Activated CD4-positive, alpha-beta T cell treated with anti-CD3 and anti-CD28 coated beads for 36 hours (primary cell): ENCODE data around the gene SCAF8. TPM values are rescaled to one million over a fixed set of nuclear protein-coding genes. Genes with fewer than 3 reads are reported as not detected.
A peak's percentile ranks its signal among the peaks of the same experiment; 100 is the strongest.

Experiments used
- ATAC-seq: fragments of 200-7000 bp; cut with Tn5 transposase; one replicate; pipeline ENCODE4 v1.10.0; 2021; ENCODE audit warnings: mild to moderate bottlenecking, moderate library complexity
- CTCF ChIA-PET: fragments of 350-600 bp; sonication (Branson Sonifier 250); formaldehyde crosslinking; loops from one replicate; lab custom pipeline; 2021; ENCODE audit warnings: antibody characterized with exemption; lab: Charles Lee
- POLR2A ChIA-PET: fragments of 350-600 bp; sonication (Branson Sonifier 250); formaldehyde crosslinking; loops from one replicate; lab custom pipeline; 2021; ENCODE audit warnings: antibody characterized with exemption, inconsistent platforms; lab: Charles Lee
- DNase-seq: peaks from one replicate; pipeline ENCODE4 v3.0.0-alpha.2; 2020
- H3K27ac Mint-ChIP-seq: one replicate; pipeline ENCODE4 v1.8.0; 2021; ENCODE audit warnings: mixed read lengths
- H3K27me3 Mint-ChIP-seq: one replicate; pipeline ENCODE4 v1.8.0; 2021; ENCODE audit warnings: mixed read lengths
- H3K36me3 Mint-ChIP-seq: one replicate; pipeline ENCODE4 v1.8.0; 2021; ENCODE audit warnings: low read depth, mixed read lengths
- H3K4me1 Mint-ChIP-seq: one replicate; pipeline ENCODE4 v1.8.0; 2021; ENCODE audit warnings: mixed read lengths
- H3K4me3 Mint-ChIP-seq: one replicate; pipeline ENCODE4 v1.8.0; 2021; ENCODE audit warnings: mild to moderate bottlenecking, moderate library complexity, mixed read lengths
- H3K9me3 Mint-ChIP-seq: one replicate; pipeline ENCODE4 v1.8.0; 2021; ENCODE audit warnings: low read depth, mixed read lengths
- intact Hi-C, 2 experiments: fragments of 100-400 bp; cut with DNase I in 1 of 2; cut with micrococcal nuclease in 1 of 2; formaldehyde crosslinking; loops; one replicate each; pipeline versions ENCODE4 v1.14.2 to v1.15.1; 2022 to 2024; cut with DNase I, micrococcal nuclease
- total RNA-seq, 2 experiments: library from RNA; stranded (reverse); gene quantifications; one replicate each; pipeline ENCODE4 v1.2.3, GENCODE V29; 2021

Gene SCAF8, protein sequence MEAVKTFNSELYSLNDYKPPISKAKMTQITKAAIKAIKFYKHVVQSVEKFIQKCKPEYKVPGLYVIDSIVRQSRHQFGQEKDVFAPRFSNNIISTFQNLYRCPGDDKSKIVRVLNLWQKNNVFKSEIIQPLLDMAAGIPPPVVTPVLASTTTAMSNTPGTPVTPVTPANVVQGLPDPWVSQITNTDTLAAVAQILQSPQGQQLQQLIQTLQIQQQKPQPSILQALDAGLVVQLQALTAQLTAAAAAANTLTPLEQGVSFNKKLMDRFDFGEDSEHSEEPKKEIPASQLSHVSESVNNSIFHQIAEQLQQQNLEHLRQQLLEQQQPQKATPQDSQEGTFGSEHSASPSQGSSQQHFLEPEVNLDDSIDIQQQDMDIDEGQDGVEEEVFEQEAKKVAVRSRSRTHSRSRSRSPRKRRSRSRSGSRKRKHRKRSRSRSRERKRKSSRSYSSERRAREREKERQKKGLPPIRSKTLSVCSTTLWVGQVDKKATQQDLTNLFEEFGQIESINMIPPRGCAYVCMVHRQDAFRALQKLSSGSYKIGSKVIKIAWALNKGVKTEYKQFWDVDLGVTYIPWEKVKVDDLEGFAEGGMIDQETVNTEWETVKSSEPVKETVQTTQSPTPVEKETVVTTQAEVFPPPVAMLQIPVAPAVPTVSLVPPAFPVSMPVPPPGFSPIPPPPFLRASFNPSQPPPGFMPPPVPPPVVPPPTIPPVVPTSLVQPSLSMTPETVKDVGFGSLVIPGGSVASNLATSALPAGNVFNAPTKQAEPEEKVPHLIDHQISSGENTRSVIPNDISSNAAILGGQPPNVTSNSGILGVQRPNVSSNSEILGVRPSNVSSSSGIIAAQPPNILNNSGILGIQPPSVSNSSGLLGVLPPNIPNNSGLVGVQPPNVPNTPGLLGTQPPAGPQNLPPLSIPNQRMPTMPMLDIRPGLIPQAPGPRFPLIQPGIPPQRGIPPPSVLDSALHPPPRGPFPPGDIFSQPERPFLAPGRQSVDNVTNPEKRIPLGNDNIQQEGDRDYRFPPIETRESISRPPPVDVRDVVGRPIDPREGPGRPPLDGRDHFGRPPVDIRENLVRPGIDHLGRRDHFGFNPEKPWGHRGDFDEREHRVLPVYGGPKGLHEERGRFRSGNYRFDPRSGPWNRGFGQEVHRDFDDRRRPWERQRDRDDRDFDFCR (N-terminal part only)
- 10 to 100 TPM; 33.9 to 44.5 TPM for total RNA-seq

DNA sequence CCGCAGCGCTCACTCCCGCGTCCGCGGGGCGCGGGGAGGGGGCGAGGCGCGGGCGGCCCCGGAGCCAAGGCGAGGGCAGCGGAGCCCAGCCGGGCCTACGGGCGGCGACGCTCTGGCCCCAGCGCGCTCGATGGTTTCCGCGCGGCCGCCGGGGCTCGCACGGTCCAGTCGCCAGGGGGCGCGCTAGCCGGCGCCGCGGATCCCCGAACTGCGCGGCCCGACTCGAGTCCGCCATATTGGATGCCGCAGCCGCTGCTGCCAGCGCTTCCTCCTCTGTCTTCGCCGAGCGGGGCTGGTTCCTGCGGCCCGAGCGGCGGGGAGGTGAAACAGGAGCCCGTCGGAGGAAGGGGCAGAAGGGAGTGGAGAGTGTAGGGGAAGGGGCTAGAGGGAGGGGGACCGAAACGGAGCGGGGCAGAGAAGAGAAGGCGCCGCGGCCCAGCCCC is at the start of gene SCAF8:
SCAF8 (plus strand) TSS at position 234 of the 443 bp plus-strand sequence. CDS start 485 bp downstream, outside the sequence.
- H3K9me3 Mint-ChIP-seq, result no peaks in the 10 kb centered on the region
- DNase-seq (peak; percentile 90), ATAC-seq (peak; percentile 78)
- peaks cover 19% of the 10 kb centered on the region for H3K36me3 Mint-ChIP-seq
- H3K4me3 Mint-ChIP-seq, result peak within 1 kb of the TSS; percentile 86
- H3K27me3 Mint-ChIP-seq, result no peaks in the 10 kb centered on the region
- H3K27ac Mint-ChIP-seq, result peak within 1 kb of the TSS; percentile 94
- intact Hi-C loops, result loop anchor here (1.0 to 10.0 kb wide), 10 partner anchors 39 to 1748 kb away; partner anchors contain the start of genes TFB1M (in 2 of the 2) and FBXO5 (in 1 of the 2)
- POLR2A ChIA-PET, result no interaction called here
- CTCF ChIA-PET, result no interaction called here
- peaks cover 43% of the 10 kb centered on the region for H3K4me1 Mint-ChIP-seq

DNA sequence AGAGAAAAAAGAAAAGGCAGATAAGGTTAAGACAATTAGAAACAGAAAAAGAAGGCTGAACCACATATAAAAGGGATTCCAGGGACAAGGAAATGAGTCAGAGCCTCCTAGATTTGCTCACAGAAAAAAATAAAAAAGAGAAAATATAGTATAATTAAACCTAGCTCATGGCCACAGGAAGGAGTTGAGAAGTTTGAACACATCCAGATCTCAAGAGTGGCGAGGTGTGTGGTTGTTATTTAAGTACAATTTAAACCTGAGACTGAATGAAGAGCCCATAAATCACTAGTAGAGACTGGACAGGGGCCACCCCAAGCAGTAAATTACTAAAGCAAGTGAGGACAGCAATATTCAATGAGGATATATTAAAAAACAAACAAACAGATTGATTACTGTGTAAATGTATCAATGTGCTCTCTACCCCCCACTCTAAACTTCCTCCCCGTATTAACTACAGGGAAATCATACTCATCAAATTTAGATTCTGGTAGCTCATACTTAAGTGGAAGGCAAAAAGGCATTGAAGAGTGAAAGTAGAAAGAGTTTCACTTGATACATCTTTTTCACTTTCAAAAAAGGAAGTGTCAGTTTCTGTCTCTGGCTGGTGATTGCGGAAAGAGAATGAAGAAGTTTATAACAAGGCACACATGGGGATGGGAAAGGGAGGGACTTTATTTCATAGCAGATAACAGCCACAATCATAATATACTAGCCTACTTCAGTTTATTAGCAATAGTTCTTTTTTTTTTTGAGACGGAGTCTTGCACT is 49.3 kb upstream of the SCAF8 start:
- CTCF ChIA-PET, result interaction anchor here (0.6 to 2.8 kb wide), 12 partner anchors 8 to 505 kb away, joined by 3 to 29 read pairs (median 4); no protein-coding TSS in a partner anchor
- intact Hi-C loops, result loop anchor here in 1 of 2 experiments (10.0 kb wide), 1 partner anchor 581 kb away; the partner anchor contains the start of gene CLDN20
- Mint-ChIP-seq H3K27ac (peak overlapping the region; percentile 31), H3K36me3 (no peaks in the 10 kb centered on the region), H3K4me1 (peaks cover 13% of the 10 kb centered on the region), H3K27me3 (no peaks in the 10 kb centered on the region), H3K9me3 (no peaks in the 10 kb centered on the region), H3K4me3 (no peak overlapping the region)
- ATAC-seq (peak; percentile 95), DNase-seq (no peak)
- POLR2A ChIA-PET, result interaction anchor here (0.6 to 1.2 kb wide), 7 partner anchors 8 to 1520 kb away, joined by 3 to 6 read pairs (median 4); no protein-coding TSS in a partner anchor

DNA sequence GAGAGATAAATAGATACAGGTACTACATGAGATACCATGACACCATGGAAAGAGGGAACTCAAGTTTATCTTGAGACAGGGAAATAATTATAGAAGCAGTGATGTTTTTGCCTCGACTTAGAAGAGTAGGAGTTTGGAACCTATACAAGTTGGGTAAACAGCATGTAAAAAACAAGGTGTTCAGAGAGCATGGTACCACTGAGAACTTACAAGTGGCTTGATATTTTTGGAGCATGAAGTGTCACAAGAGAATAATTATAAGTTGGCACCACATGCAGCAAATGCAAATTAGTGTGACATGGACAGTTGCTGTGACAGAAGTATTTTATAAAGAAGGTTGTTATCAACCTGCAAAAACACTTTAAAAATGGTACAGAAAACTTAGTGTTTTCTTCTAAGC is 47.1 kb upstream of the SCAF8 start:
- Mint-ChIP-seq H3K4me3 (no peak overlapping the region), H3K27me3 (no peaks in the 10 kb centered on the region), H3K27ac (no peak overlapping the region), H3K4me1 (peaks cover 13% of the 10 kb centered on the region), H3K36me3 (no peaks in the 10 kb centered on the region), H3K9me3 (no peaks in the 10 kb centered on the region)
- ChIA-PET CTCF (interaction anchor here (0.7 to 2.8 kb wide), 2 partner anchors 10 to 351 kb away, joined by 4 to 29 read pairs; no protein-coding TSS in a partner anchor), POLR2A (no interaction called here)
- ATAC-seq (no peak), DNase-seq (no peak)
- intact Hi-C loops, result loop anchor here in 1 of 2 experiments (10.0 kb wide), 1 partner anchor 579 kb away; the partner anchor contains the start of gene CLDN20

DNA sequence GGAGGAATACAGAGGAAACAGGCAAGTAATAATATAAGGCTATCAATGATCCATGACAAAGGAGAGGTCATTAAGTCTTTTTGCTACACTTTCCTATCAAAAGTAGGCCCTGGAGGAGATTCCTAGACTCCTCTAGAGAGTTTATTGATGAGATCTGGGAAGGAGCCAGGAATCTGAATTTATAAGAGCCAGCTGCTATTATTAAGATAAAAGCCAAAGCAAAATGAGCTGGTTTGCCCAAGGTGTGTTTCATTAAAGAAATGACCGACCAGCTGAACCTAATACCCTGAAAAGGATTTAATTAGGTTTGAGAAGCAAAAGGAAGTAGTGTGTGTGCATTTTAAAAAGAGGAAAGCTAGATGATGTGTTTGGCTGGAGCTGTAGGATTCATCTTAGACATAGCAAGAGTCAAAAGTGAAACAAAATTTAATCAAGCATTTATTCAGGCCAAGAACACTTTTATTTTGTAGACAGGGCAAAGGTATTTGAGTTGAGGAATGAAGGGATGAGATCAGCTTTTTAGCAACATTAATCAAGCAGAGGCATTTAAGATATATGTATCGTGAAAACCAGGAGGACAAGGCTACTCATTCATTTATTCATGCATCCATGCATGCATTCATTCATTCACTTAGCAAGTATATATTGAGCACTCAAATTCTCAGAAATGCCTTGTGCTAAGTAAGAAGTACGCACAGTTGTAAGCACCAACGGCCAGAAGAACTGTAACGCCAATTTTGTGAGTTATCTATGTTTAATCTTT is 43.5 kb upstream of the SCAF8 start:
- ChIA-PET CTCF (interaction anchor here (0.7 to 2.6 kb wide), 5 partner anchors 8 to 118 kb away, joined by 3 to 16 read pairs (median 3); no protein-coding TSS in a partner anchor), POLR2A (interaction anchor here (0.7 kb wide), 1 partner anchor 149 kb away, joined by 3 read pairs; no protein-coding TSS in a partner anchor)
- intact Hi-C loops, result loop anchor here in 1 of 2 experiments (5.0 to 10.0 kb wide), 2 partner anchors 168 to 575 kb away; partner anchors contain the start of gene CLDN20
- no peak for DNase-seq
- Mint-ChIP-seq H3K27me3 (no peaks in the 10 kb centered on the region), H3K4me3 (no peak overlapping the region), H3K27ac (no peak overlapping the region), H3K4me1 (no peaks in the 10 kb centered on the region), H3K36me3 (no peaks in the 10 kb centered on the region), H3K9me3 (no peaks in the 10 kb centered on the region)
- no peak for ATAC-seq

DNA sequence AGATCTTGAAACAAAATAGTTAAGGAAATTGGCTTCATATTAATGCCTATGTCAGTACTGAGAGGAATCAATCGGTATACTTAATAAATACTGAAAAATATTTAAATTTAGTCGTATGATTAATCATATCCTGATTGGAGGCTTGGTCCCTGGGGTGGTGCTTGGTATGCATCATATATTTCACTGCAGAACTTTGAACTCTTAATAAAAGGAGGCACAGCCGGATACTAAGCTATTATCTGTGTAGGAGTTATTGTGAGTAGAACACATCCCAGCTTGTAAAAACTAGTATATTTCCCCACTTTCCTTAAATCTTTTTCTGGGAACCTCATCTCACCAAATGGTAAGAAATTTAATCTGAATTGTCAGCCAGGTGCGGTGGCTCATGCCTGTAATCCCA is 42.4 kb upstream of the SCAF8 start:
- no peak for DNase-seq
- Mint-ChIP-seq H3K27me3 (no peaks in the 10 kb centered on the region), H3K36me3 (no peaks in the 10 kb centered on the region), H3K9me3 (no peaks in the 10 kb centered on the region), H3K27ac (no peak overlapping the region), H3K4me1 (no peaks in the 10 kb centered on the region), H3K4me3 (no peak overlapping the region)
- ATAC-seq, result no peak
- POLR2A ChIA-PET, result no interaction called here
- intact Hi-C loops, result loop anchor here in 1 of 2 experiments (5.0 kb wide), 1 partner anchor 166 kb away; no protein-coding TSS in a partner anchor
- CTCF ChIA-PET, result interaction anchor here (0.7 to 1.4 kb wide), 2 partner anchors 15 to 20 kb away, joined by 3 to 4 read pairs; no protein-coding TSS in a partner anchor

DNA sequence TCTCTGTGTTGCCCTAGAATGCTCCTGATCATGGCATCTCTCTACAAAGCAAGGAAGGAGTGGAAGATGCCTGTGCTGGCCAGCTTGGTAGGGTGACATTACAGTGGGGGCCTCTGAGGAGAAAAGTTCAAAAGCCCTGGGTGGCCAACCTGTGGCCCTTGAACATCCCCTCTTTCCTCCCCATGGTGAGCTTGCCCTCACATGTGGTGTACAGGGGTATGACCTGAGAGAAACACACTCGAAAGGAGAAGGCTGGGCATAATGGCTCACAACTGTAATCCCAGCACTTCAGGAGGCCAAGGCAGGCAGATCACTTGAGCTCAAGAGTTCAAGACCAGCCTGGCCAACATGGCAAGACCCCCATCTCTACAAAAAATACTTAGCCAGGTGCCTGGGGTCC is 36.6 kb upstream of the SCAF8 start:
- H3K4me1 Mint-ChIP-seq, result no peaks in the 10 kb centered on the region
- H3K9me3 Mint-ChIP-seq, result no peaks in the 10 kb centered on the region
- ChIA-PET CTCF (no interaction called here), POLR2A (no interaction called here)
- DNase-seq, result no peak
- no peak overlapping the region for H3K4me3 Mint-ChIP-seq
- H3K27ac Mint-ChIP-seq, result no peak overlapping the region
- H3K36me3 Mint-ChIP-seq, result no peaks in the 10 kb centered on the region
- no peak for ATAC-seq
- H3K27me3 Mint-ChIP-seq, result peaks cover 2% of the 10 kb centered on the region
- intact Hi-C loops, result no loop called here

DNA sequence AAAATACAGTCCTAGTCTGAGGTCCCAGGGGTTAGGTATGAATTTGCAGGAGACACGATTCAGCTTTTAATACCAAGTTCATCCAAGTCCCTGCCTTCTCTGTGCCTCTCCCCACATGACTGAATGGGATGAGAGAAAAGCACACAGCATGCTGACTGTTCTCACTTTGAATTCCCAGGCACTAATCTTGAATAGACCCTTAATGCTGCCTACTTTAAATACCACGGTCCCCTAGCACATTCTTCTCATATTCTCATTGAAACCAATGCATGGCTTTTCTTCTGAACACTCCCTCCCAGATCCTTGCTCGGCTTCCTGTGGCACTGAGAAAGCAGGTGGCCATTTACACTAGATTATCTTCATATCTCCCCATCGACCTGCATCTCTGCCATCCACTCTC is 30.1 kb upstream of the SCAF8 start:
- ChIA-PET POLR2A (no interaction called here), CTCF (interaction anchor here (4.3 kb wide), 1 partner anchor 28 kb away, joined by 16 read pairs; no protein-coding TSS in a partner anchor)
- no peaks in the 10 kb centered on the region for H3K4me1 Mint-ChIP-seq

DNA sequence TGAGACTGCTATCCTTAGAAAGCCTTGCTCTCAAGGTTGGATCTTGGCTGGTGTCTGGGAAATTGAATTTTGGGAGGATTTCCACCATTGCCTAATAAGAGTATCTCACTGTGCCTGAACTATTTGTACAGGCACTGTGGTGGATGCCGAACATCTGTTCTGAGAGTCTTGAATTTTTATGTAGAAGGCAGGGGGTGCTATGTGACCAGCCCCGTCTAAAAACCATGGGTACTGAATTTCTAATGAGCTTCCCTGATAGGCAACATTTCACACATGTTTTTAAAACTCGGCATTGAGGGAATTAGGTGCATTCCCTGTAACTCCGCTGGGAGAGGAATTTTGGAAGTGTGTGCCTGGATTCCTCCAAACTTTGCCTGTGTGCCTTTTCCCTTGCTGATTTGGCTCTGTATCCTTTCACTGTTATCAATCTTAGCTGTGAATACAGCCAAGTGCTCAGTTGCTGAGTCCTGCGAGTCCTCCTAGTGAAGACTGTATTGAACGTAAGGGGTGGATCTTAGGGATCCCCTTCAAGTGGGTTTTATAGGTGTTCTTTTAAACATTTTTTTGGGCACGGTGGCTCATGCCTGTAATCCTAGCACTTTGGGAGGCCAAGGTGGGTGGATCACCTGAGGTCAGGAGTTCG is 27.6 kb upstream of the SCAF8 start:
- POLR2A ChIA-PET, result no interaction called here
- no peak for ATAC-seq

More for the DNA sequence above, 30.1 kb upstream of the SCAF8 start:
- DNase-seq, result no peak
- Mint-ChIP-seq H3K36me3 (no peaks in the 10 kb centered on the region), H3K9me3 (no peaks in the 10 kb centered on the region), H3K4me3 (no peak overlapping the region), H3K27me3 (peaks cover 9% of the 10 kb centered on the region), H3K27ac (no peak overlapping the region)
- intact Hi-C loops, result no loop called here
- ATAC-seq, result no peak

DNA sequence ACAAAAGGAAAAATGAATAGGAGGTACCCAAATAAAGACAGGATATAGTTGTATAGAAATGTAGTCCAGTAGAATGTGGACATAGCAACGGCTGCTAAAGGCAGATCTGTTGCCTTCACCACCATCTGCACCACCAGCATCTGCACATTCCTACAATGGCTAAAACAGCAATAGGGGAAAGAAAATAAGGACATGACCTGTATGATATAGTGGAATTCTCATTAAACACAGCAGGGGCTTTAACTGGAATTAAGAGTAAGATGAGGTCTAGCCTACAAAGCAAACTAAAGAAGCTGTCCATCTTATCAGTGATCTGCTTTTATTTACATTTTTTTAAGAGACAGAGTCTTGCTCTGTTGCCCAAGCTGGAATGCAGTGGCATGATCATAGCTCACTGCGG is 26.8 kb upstream of the SCAF8 start:
- H3K4me1 Mint-ChIP-seq, result no peaks in the 10 kb centered on the region
- H3K4me3 Mint-ChIP-seq, result no peak overlapping the region
- no peaks in the 10 kb centered on the region for H3K9me3 Mint-ChIP-seq
- H3K27ac Mint-ChIP-seq, result no peak overlapping the region
- H3K36me3 Mint-ChIP-seq, result no peaks in the 10 kb centered on the region
- intact Hi-C loops, result no loop called here
- ChIA-PET CTCF (interaction anchor here (0.5 to 0.8 kb wide), 2 partner anchors 99 to 517 kb away, joined by 3 to 5 read pairs; no protein-coding TSS in a partner anchor), POLR2A (no interaction called here)
- no peak for DNase-seq
- peaks cover 8% of the 10 kb centered on the region for H3K27me3 Mint-ChIP-seq
- no peak for ATAC-seq

More for the DNA sequence above, 27.6 kb upstream of the SCAF8 start:
- H3K9me3 Mint-ChIP-seq, result no peaks in the 10 kb centered on the region
- no peaks in the 10 kb centered on the region for H3K4me1 Mint-ChIP-seq
- intact Hi-C loops, result no loop called here
- no peaks in the 10 kb centered on the region for H3K36me3 Mint-ChIP-seq
- H3K27me3 Mint-ChIP-seq, result peaks cover 9% of the 10 kb centered on the region
- no peak overlapping the region for H3K27ac Mint-ChIP-seq
- CTCF ChIA-PET, result no interaction called here
- H3K4me3 Mint-ChIP-seq, result no peak overlapping the region
- DNase-seq, result no peak
